Trophoblast cell (in vitro differentiated cells and primary cell): ENCODE data around the gene RPSA.

ENCODE experiments used
- DNase-seq, 2 donors: peaks; one replicate each; pipeline ENCODE4 v3.0.0-alpha.2; 2016
- H2AFZ ChIP-seq: 2 replicates; pipeline ENCODE4 v1.6.1; 2013; ENCODE audit warnings: low read length, moderate library complexity, mild to moderate bottlenecking; ENCODE audit not compliant: insufficient read depth, poor library complexity
- H2AK5ac ChIP-seq: 2 replicates; pipeline ENCODE4 v1.6.1; 2013; ENCODE audit warnings: mild to moderate bottlenecking, low read length
- H2BK120ac ChIP-seq: 2 replicates; pipeline ENCODE4 v1.6.1; 2013; ENCODE audit warnings: low read length, mild to moderate bottlenecking, moderate library complexity; ENCODE audit not compliant: insufficient read depth, poor library complexity
- H2BK12ac ChIP-seq: 2 replicates; pipeline ENCODE4 v1.6.1; 2013; ENCODE audit warnings: mild to moderate bottlenecking, low read length, moderate library complexity
- H2BK5ac ChIP-seq: 2 replicates; pipeline ENCODE4 v1.6.1; 2013; ENCODE audit warnings: low read length, low read depth, moderate library complexity, mild to moderate bottlenecking; ENCODE audit not compliant: poor library complexity
- H3K14ac ChIP-seq: 2 replicates; pipeline ENCODE4 v1.6.1; 2013; ENCODE audit warnings: mild to moderate bottlenecking, low read length
- H3K18ac ChIP-seq: 2 replicates; pipeline ENCODE4 v1.6.1; 2013; ENCODE audit warnings: mild to moderate bottlenecking, low read length
- H3K23ac ChIP-seq: 2 replicates; pipeline ENCODE4 v1.6.1; 2013; ENCODE audit warnings: low read length
- H3K27ac ChIP-seq: 2 replicates; pipeline ENCODE4 v1.5.1; 2013; ENCODE audit warnings: low read depth, mild to moderate bottlenecking, inconsistent platforms, low read length, moderate library complexity
- H3K27me3 ChIP-seq: 2 replicates; pipeline ENCODE4 v1.6.1; 2013; ENCODE audit warnings: inconsistent platforms, mild to moderate bottlenecking, low read length, moderate library complexity; ENCODE audit not compliant: insufficient read depth
- H3K36me3 ChIP-seq, 2 experiments: 1 replicate in 1 of 2; 2 replicates in 1 of 2; pipeline ENCODE4 v1.6.1; 2013; ENCODE audit warnings: low read length in 2 of 2, mild to moderate bottlenecking in 2 of 2, moderate library complexity in 1 of 2; ENCODE audit not compliant: insufficient read depth in 2 of 2, control insufficient read depth in 1 of 2
- H3K4ac ChIP-seq: 2 replicates; pipeline ENCODE4 v1.6.1; 2013; ENCODE audit warnings: low read depth, mild to moderate bottlenecking, low read length, moderate library complexity
- H3K4me1 ChIP-seq, 2 experiments: 1 replicate in 1 of 2; 2 replicates in 1 of 2; pipeline ENCODE4 v1.6.1; 2013; ENCODE audit warnings: low read length in 2 of 2, mild to moderate bottlenecking in 2 of 2, moderate library complexity in 1 of 2; ENCODE audit not compliant: insufficient read depth in 2 of 2, control insufficient read depth in 1 of 2
- H3K4me2 ChIP-seq: 2 replicates; pipeline ENCODE4 v1.6.1; 2013; ENCODE audit warnings: inconsistent platforms, mild to moderate bottlenecking, low read length, moderate library complexity
- H3K4me3 ChIP-seq: 2 replicates; pipeline ENCODE4 v1.5.1; 2013; ENCODE audit warnings: mild to moderate bottlenecking, low read depth, low read length, inconsistent platforms
- H3K79me1 ChIP-seq: one replicate; pipeline ENCODE4 v1.6.1; 2013; ENCODE audit warnings: low read length
- H3K79me2 ChIP-seq: 2 replicates; pipeline ENCODE4 v1.6.1; 2013; ENCODE audit warnings: low read length, mild to moderate bottlenecking; ENCODE audit not compliant: control insufficient read depth, insufficient read depth, poor library complexity
- H3K9ac ChIP-seq: 2 replicates; pipeline ENCODE4 v1.6.1; 2013; ENCODE audit warnings: mild to moderate bottlenecking, low read length
- H3K9me3 ChIP-seq: 2 replicates; pipeline ENCODE4 v1.6.1; 2013; ENCODE audit warnings: low read depth, mild to moderate bottlenecking, control low read depth, inconsistent platforms, low read length; ENCODE audit not compliant: insufficient read depth
- H4K12ac ChIP-seq: 2 replicates; pipeline ENCODE4 v1.6.1; 2013; ENCODE audit warnings: low read depth, mild to moderate bottlenecking, low read length, moderate library complexity
- H4K8ac ChIP-seq: 2 replicates; pipeline ENCODE4 v1.6.1; 2013; ENCODE audit warnings: low read depth, mild to moderate bottlenecking, low read length, moderate library complexity
- H4K91ac ChIP-seq: one replicate; pipeline ENCODE4 v1.6.1; 2013; ENCODE audit warnings: low read depth, mild to moderate bottlenecking, low read length, moderate library complexity
- WGBS: extraction: QIAGEN DNeasy Blood & Tissue Kit; methylation state at CpG from one replicate; pipeline ENCODE4 v1.1.7; 2013; ENCODE audit warnings: missing lambda C conversion rate; ENCODE audit not compliant: insufficient read length, insufficient coverage; ENCODE audit errors: extremely low coverage; 5-methylcytosine and 5-hydroxymethylcytosine counted together

Gene RPSA

GRCh38 chr3:39386318-39386717, 20.2 kb upstream of the RPSA start:
- H3K4me1 ChIP-seq, result peaks cover 0 to 6% of the 10 kb centered on the region in 2 experiments
- H2AFZ ChIP-seq, result no peak overlapping the region
- H3K79me1 ChIP-seq, result peaks cover 9% of the 10 kb centered on the region
- no peak overlapping the region for H2AK5ac ChIP-seq
- H3K4me3 ChIP-seq, result no peak overlapping the region
- no peak overlapping the region for H3K27ac ChIP-seq
- H3K9ac ChIP-seq, result no peak overlapping the region
- H4K12ac ChIP-seq, result no peak overlapping the region
- no peaks in the 10 kb centered on the region for H3K27me3 ChIP-seq
- no peak overlapping the region for H3K4me2 ChIP-seq
- no peak for DNase-seq
- H3K18ac ChIP-seq, result no peak overlapping the region
- H3K4ac ChIP-seq, result peak overlapping the region; percentile 95
- no peak overlapping the region for H2BK12ac ChIP-seq
- H3K9me3 ChIP-seq, result no peaks in the 10 kb centered on the region
- H4K8ac ChIP-seq, result no peak overlapping the region
- no peak overlapping the region for H2BK120ac ChIP-seq
- no CpG with 5 or more reads among the region's 5 CpGs for WGBS
- no peak overlapping the region for H4K91ac ChIP-seq
- peaks cover 32% of the 10 kb centered on the region for H3K79me2 ChIP-seq
- H3K23ac ChIP-seq, result no peak overlapping the region
- no peak overlapping the region for H2BK5ac ChIP-seq
- H3K14ac ChIP-seq, result no peak overlapping the region
- peaks cover under 1 to 12% of the 10 kb centered on the region in 2 experiments for H3K36me3 ChIP-seq

- Histone ChIP-seq H3K79me2 (peaks cover 32% of the 10 kb centered on the region), H2BK12ac (no peak overlapping the region), H4K91ac (no peak overlapping the region), H3K27ac (no peak overlapping the region), H3K4me3 (no peak overlapping the region), H3K23ac (no peak overlapping the region), H3K79me1 (peaks cover 9% of the 10 kb centered on the region), H3K9ac (no peak overlapping the region), H2AFZ (no peak overlapping the region), H3K14ac (no peak overlapping the region), H2BK120ac (no peak overlapping the region), H3K36me3 (peaks cover 8 to 21% of the 10 kb centered on the region in 2 experiments), H2AK5ac (no peak overlapping the region), H3K4me1 (peaks cover 0 to 6% of the 10 kb centered on the region in 2 experiments), H3K4me2 (no peak overlapping the region), H3K4ac (peak overlapping the region; percentile 95), H3K27me3 (no peaks in the 10 kb centered on the region), H2BK5ac (no peak overlapping the region), H4K12ac (no peak overlapping the region), H4K8ac (no peak overlapping the region), H3K18ac (no peak overlapping the region), H3K9me3 (no peaks in the 10 kb centered on the region)
- WGBS, result no CpG with 5 or more reads among the region's 1 CpG
- DNase-seq, result peak; percentile 16 to 55
Observed at GRCh38 chr3:39387411-39387975, 19.0 kb upstream of the RPSA start.

GRCh38 chr3:39388153-39388552, 18.4 kb upstream of the RPSA start:
- Histone ChIP-seq H3K36me3 (peaks cover 10 to 27% of the 10 kb centered on the region in 2 experiments), H2AFZ (no peak overlapping the region), H2BK12ac (no peak overlapping the region), H3K4me2 (no peak overlapping the region), H4K91ac (no peak overlapping the region), H3K27ac (no peak overlapping the region), H3K4me3 (no peak overlapping the region), H2AK5ac (no peak overlapping the region), H4K12ac (no peak overlapping the region), H4K8ac (no peak overlapping the region), H3K9ac (no peak overlapping the region), H3K4ac (peak overlapping the region; percentile 95), H3K79me2 (peaks cover 30% of the 10 kb centered on the region), H3K79me1 (peaks cover 9% of the 10 kb centered on the region), H3K27me3 (no peaks in the 10 kb centered on the region), H2BK120ac (no peak overlapping the region), H3K9me3 (no peaks in the 10 kb centered on the region), H2BK5ac (no peak overlapping the region), H3K18ac (no peak overlapping the region), H3K4me1 (peaks cover 0 to 5% of the 10 kb centered on the region in 2 experiments), H3K14ac (no peak overlapping the region), H3K23ac (no peak overlapping the region)
- DNase-seq, result peak in 1 of 2 donors; percentile 38
- whole genome bisulfite sequencing, result no CpG with 5 or more reads among the region's 2 CpGs

- no peak overlapping the region for H3K14ac ChIP-seq
- peaks cover 0 to 5% of the 10 kb centered on the region in 2 experiments for H3K4me1 ChIP-seq
- H2AK5ac ChIP-seq, result no peak overlapping the region
- H3K23ac ChIP-seq, result no peak overlapping the region
- H3K4ac ChIP-seq, result no peak overlapping the region
- H3K36me3 ChIP-seq, result peaks cover 10 to 30% of the 10 kb centered on the region in 2 experiments
- no peak overlapping the region for H2AFZ ChIP-seq
- no peak for DNase-seq
- no peak overlapping the region for H2BK5ac ChIP-seq
- H3K9me3 ChIP-seq, result no peaks in the 10 kb centered on the region
- no peak overlapping the region for H4K91ac ChIP-seq
- H3K79me2 ChIP-seq, result peaks cover 25% of the 10 kb centered on the region
- no peaks in the 10 kb centered on the region for H3K27me3 ChIP-seq
- H3K18ac ChIP-seq, result no peak overlapping the region
- WGBS, result no CpG with 5 or more reads among the region's 2 CpGs
- H3K4me3 ChIP-seq, result no peak overlapping the region
- no peak overlapping the region for H4K8ac ChIP-seq
- H2BK120ac ChIP-seq, result no peak overlapping the region
- no peak overlapping the region for H2BK12ac ChIP-seq
- H3K9ac ChIP-seq, result no peak overlapping the region
- H3K79me1 ChIP-seq, result peaks cover 2% of the 10 kb centered on the region
- no peak overlapping the region for H4K12ac ChIP-seq
- no peak overlapping the region for H3K27ac ChIP-seq
- H3K4me2 ChIP-seq, result no peak overlapping the region
Observed at GRCh38 chr3:39388741-39389248, 17.7 kb upstream of the RPSA start.
